Breast epithelium (tissue), 3 donors: ENCODE data around the gene ZNF79.

Source experiments
- CTCF ChIP-seq, 3 donors: fragments of 450-650 bp; IDR thresholded peaks; one replicate each; pipeline ENCODE4 v1.5.1; 2016 to 2017; ENCODE audit warnings: antibody characterized with exemption in 3 of 3, mild to moderate bottlenecking in 3 of 3, moderate library complexity in 3 of 3
- POLR2A ChIP-seq: fragments of 450-650 bp; IDR thresholded peaks from one replicate; pipeline ENCODE4 v1.6.1; 2016; ENCODE audit warnings: antibody characterized with exemption, mild to moderate bottlenecking, moderate library complexity

GRCh38 chr9:127452691-127453090 is 28.5 kb downstream of the ZNF79 start:
- TF ChIP-seq CTCF (IDR thresholded peaks at IDR 0.05) = no peak
- no peak for TF ChIP-seq POLR2A
